Measurements from ENCODE around the gene TCFL5. TPM values are rescaled to one million over a fixed set of nuclear protein-coding genes. Genes with fewer than 3 reads are reported as not detected.

TCFL5 gene
- polyA plus RNA-seq, 4 donors, result 12.7 to 13.4 (median 13.0) TPM

DNA sequence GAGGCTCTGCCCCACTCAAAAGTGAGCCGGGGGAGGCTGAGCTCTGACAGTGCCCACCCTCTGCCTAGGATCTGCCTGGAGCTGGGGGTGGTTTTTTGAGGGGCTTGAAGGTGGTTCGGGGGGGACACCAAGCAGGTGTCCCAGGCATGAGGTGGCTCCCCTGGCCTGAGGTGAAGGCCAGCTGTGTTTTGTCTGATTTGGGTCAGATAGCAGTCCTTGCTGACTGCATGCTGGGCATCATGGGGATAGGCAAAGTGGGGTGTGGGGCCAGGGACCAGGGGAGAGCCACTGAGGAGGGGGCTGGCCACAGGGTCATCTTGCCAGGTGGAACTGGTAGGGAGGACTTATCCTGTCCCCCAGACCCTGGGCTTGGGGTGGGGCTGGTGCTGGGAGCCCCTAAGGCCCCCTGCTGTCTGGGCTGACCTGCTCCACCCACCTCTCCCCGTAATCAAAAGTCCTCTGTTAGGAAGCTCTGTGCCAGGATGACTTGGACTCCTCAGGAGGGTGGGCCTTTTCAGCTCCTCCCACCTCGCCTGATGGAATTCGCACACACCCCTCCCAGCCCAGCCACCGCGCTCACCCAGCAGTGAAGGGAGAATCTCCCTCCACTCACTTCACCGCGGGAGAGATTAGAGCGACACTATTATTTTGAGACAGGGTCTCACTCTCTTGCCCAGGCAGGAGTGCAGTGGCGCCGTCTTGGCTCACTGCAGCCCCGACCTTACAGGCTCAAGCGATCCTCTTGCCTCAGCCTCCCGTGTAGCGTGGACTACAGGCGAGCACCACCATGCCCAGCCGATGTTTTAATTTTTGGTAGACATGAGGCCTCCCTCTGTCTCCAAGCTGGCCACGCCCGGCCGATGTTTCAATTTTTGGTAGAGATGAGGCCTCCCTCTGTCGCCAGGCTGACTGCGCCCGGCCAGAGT lies 46.3 kb downstream of the TCFL5 start:
- DNase-seq (ENCODE audit: low read depth in 4 of 4, low spot score in 3 of 4), result no peak

DNA sequence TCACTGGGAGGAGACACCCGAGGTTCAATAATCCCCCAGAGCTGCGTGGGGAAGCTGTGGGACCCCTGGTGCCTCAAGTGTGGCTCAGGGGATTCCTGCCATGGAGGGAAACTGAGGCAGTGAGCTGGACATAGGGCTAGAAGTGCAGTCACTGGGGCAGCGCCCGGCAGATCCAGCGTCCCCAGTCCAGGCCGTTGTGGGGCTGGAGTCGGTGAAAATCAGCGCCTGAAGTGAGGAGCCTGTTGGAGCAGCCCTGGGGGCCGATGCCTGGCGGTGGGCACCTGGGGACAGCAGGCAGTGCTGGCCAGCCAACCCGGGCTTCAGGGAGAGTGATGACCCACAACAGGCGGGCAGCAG lies 46.9 kb downstream of the TCFL5 start:
- DNase-seq (ENCODE audit: low read depth in 4 of 4, low spot score in 3 of 4), result no peak

DNA sequence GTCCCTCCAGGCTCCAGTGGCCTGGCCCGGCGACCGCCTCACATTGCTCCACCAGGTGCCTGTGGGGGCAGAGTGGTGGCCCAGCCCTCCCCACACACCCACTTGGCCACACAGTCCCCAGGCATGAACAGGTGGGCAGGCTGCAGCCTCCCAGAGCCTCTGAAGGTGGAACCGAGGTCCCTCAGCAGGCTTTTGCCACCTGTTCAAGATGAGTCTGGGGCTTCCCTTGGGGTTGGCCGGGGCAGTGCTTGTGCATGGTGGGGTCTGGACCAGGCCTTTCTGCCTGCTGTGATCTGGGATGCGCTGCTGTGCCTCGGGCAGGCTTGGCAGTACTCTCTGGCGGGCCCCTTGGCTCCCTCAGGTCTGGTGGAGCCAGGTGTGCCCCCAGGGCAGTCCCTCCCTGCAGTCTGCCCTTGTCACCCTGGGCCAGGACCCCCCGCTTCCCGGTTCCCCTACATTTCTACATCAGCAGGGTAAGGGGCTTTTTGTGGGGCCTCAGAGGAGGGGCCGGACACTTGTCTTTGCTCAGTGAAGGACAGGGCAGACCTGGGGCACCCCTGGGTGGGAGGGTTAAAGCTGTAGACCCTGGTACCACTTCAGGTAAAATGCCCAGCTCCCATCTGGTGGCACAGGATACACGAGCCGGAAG lies 47.4 kb downstream of the TCFL5 start:
- DNase-seq (ENCODE audit: low read depth in 4 of 4, low spot score in 3 of 4), result no peak

DNA sequence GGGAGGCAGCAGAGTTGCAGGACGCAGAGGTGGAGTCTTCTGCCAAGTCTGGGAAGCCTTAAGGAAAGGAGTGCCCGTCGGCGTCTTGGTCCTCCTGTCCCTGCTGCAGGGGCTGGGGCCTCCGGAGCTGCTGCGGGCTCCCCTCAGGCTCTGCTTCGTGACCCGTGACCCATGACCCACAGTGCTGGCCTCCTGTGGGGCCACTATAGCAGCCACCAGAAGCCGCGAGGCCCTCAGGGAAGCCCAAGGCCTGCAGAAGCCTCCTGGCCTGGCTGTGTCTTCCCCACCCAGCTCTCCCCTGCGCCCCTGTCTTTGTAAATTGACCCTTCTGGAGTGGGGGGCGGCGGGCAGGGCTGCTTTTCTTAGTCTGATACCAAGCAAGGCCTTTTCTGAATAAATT lies 48.0 kb downstream of the TCFL5 start:
- no peak for DNase-seq (ENCODE audit: low read depth in 4 of 4, low spot score in 3 of 4)

DNA sequence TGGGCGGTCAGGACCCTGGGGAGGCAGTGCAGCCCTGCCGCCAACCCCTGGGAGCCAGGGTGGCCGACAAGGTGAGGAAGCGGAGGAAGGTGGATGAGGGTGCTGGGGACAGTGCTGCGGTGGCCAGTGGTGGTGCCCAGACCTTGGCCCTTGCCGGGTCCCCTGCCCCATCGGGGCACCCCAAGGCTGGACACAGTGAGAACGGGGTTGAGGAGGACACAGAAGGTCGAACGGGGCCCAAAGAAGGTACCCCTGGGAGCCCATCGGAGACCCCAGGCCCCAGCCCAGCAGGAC lies 48.8 kb downstream of the TCFL5 start:
- no peak for DNase-seq (ENCODE audit: low read depth in 4 of 4, low spot score in 3 of 4)

GRCh38 chr20:62812181-62812906 lies 49.3 kb downstream of the TCFL5 start:
- DNase-seq (ENCODE audit: low read depth in 4 of 4, low spot score in 3 of 4), result no peak

DNA sequence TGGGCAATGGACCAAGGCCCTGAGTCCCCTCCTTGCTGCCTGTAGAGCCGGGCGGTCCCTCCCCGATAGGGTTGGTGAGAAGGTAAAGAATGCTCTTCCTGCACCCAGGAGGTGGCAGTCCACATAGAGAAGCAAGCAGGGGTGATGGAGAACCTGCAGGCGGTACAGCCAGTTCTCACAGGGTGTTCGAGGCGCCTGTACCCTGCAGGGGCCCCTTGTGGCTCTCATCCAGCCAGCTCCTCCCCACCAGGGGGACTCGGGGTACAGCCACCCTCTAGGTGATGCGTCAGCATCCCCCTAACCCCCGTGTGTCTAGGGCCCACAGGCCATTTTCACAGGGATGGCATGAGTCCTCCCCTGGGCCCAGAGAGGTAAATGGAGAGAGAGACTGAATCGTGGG lies 49.9 kb downstream of the TCFL5 start:
- no peak for DNase-seq (ENCODE audit: low read depth in 4 of 4, low spot score in 3 of 4)

DNA sequence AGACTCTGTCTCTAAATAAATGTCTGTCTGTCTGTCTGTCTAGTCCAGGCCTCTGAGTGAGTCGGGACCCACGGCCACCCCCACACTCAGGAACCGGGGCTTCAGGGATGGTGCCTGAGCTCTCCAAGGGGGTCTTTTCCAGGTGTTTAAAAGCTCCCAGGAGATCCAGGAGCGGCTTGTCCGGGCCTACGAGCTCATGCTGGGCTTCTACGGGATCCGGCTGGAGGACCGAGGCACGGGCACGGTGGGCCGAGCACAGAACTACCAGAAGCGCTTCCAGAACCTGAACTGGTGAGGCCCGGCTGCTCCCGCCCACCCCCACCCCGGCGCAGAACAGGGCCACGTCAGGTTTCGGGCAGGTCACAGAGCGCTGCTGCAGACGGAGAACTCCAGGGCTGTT lies 50.3 kb downstream of the TCFL5 start:
- no peak for DNase-seq (ENCODE audit: low read depth in 4 of 4, low spot score in 3 of 4)

DNA sequence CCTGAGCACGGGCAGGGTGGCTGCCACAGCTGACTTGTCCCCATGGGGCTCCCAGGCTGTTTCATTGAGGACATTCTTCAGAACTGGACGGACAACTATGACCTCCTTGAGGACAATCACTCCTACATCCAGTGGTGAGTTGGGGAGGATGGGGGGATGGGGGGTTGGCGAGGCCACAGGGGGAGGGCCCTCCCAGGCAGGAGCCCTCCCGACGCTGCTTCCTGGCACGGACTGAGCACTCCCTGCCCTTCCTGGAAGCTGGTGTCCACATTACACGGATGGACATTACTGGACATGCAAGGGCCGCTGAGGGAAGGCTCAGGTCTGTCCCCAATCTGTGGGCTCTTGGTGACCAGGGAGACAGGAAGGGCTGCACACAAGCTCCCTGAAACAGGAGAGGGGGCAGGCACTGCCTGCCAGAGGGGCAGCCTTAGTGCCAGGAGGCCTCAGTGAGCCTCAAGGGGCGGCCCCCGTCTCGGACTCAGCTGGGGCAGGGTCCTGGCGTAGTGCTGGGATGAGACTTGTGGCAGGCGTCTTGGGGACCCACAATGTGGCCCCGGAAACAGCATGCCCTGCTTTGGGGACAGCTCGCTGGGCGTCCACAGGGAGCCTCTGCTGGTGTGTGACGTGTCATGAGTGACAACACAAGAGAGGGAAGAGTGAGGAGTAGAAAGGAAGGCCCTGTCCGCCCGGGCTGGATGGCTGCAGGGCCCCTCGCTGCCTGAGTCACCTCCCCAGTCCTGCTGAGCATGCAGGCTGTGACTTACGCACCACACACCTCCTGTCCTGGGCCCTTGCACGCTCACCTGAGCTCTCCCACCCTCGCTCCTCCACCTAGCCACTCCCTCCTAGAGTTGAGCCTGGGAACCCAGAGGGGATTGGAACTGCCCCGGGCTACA lies 51.8 kb downstream of the TCFL5 start:
- DNase-seq (ENCODE audit: low read depth in 4 of 4, low spot score in 3 of 4), result no peak

GRCh38 chr20:62808211-62808865 lies 53.3 kb downstream of the TCFL5 start:
- no peak for DNase-seq (ENCODE audit: low read depth in 4 of 4, low spot score in 3 of 4)

DNA sequence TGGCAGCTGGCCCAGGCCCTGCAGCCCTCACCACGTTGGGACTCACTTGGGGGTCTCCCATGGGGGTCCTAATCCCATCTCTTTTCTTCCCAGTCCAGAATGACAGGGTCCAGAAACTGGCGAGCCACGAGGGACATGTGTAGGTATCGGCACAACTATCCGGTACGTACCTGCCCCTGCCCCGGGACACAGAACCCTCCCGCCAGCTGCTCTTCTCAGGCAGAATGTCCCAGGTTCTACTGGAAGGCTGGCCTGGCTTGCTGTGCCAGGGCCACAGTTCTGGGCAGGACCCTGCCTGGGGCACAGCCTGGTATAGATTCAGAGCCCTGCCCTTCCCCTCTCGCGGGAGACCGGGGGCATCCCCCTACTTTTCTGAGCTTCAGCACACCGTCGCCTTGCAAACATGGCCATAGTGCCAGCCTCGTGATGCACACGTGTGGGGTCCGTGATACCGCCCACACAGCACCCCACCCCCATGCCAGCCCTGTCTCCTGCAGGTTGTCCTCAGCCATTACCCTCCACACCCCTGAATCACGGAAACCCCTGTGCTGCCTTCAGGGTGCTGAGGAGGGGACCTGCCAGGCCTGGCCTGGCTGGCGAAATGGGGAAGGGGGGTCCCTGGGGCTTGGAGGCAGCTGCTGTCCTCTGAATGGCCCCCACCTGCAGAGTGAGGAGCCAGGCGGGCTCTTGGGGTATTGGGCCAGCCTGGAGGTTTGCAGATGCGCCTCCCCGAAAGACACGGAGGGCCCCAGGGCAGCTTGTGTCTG lies 54.0 kb downstream of the TCFL5 start:
- DNase-seq (ENCODE audit: low read depth in 4 of 4, low spot score in 3 of 4), result no peak

- no peak for DNase-seq (ENCODE audit: low read depth in 4 of 4, low spot score in 3 of 4)
Measured at GRCh38 chr20:62806383-62807050, 55.1 kb downstream of the TCFL5 start.

- DNase-seq (ENCODE audit: low read depth in 4 of 4, low spot score in 3 of 4), result no peak
Measured at GRCh38 chr20:62805711-62806382, 55.8 kb downstream of the TCFL5 start.

DNA sequence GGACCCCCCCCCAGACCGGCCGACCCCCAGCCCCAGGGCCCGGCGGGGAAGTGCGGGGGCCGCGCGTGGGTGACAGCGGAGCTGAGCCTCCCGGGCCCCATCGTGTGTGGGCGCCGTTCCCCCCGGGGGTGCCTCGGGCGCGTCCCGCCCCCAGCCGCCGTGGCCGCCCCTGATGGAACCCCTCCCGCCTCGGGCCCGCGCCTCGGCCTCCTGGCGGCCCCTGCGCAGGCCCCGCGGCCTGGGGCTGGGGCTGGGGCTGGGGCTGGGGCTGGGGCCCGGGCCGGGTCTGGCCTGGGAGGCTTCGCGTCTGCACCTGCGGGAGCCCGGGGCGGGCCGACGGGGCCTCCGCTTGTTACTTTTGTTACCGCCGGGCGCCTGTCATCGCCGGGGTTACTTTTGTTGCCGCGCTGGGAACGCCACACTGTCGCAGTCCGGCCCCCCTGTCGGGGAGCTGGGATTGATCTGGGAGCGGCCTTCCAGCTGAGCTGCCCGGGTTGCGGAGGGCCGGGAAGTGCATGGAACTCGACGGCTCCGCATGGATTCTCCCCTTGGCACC lies 56.4 kb downstream of the TCFL5 start:
- no peak for DNase-seq (ENCODE audit: low read depth in 4 of 4, low spot score in 3 of 4)

- DNase-seq (ENCODE audit: low read depth in 4 of 4, low spot score in 3 of 4), result no peak
Measured at GRCh38 chr20:62804627-62805154, 56.9 kb downstream of the TCFL5 start, which contains the start of gene OGFR. TSS of gene OGFR (plus strand) at chr20:62804835. CDS start at chr20:62804860, 25 bp downstream.

DNA sequence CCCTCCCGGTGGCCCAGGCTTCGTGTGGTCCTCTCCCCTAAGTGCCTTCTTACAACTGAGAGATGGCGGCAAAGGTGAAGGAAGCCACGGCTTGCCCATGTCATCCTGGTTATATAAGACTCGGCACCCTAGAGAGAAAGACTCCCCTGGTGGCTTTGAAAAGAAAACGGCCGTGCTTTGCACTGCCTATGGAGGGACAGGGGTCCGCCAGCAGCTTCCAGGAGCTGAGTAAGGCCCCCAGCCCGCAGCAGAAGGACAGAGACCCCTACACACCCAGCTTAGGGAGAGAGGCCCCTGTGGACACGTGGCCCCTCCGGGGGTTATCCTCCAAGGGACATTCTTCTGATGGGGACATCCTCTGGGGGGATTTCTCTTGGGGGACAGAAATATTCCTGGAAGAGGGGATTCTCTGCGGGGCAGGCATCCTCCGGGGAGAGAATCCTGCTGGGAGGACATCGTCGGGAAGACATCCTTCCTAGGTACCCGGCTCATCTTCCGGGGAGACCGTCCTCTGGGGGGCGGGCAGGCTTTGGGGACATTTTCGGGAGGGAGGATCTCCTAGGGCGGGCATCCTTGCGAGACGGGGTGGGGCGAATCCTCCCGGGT lies 57.5 kb downstream of the TCFL5 start:
- no peak for DNase-seq (ENCODE audit: low read depth in 4 of 4, low spot score in 3 of 4)

GRCh38 chr20:62802026-62802712 lies 59.5 kb downstream of the TCFL5 start:
- no peak for DNase-seq (ENCODE audit: low read depth in 4 of 4, low spot score in 3 of 4)

Data from right renal pelvis (tissue), 4 donors.